Endothelial cell of umbilical vein (primary cell): ENCODE data around the gene RHBDF1. TPM values are rescaled to one million over a fixed set of nuclear protein-coding genes. Genes with fewer than 3 reads are reported as not detected.

ENCODE experiments used
- BruUV-seq: library from RNA; stranded (reverse); fragments of 400-500 nt; replicated peaks from 2 replicates; lab custom pipeline; 2021; lab: Mats Ljungman, UMichigan
- CTCF ChIA-PET: fragments of 300-600, 350-600 bp; sonication (Branson Sonifier 250); formaldehyde crosslinking; loops from one replicate; lab custom pipeline; 2021; ENCODE audit warnings: antibody characterized with exemption, inconsistent platforms; lab: Charles Lee
- POLR2A ChIA-PET: fragments of 300-600, 350-600 bp; sonication (Branson Sonifier 250); formaldehyde crosslinking; loops from one replicate; lab custom pipeline; 2021; ENCODE audit warnings: antibody characterized with exemption, inconsistent platforms; lab: Charles Lee
- DNase-seq: peaks from one replicate; pipeline ENCODE4 v3.0.0-alpha.2; 2011; ENCODE audit warnings: low read depth, low spot score
- FAIRE-seq: peaks from 2 replicates; lab custom pipeline; 2011; peaks lifted over from hg19 to GRCh38; lab: Jason Lieb, UNC
- H2AFZ ChIP-seq: 2 replicates; pipeline ENCODE4 v1.6.0; 2012; ENCODE audit warnings: low read depth, low read length, control low read depth, inconsistent platforms
- H3K27ac ChIP-seq: 2 replicates; pipeline ENCODE4 v1.5.1; 2011; ENCODE audit warnings: low read depth, mild to moderate bottlenecking, control low read depth, low read length, moderate library complexity; ENCODE audit not compliant: insufficient read depth
- H3K27me3 ChIP-seq, 2 experiments: 2 replicates each; pipeline versions ENCODE4 v1.6.0 to v1.6.1; 2011; ENCODE audit warnings: low read length in 2 of 2, mixed read lengths in 1 of 2; ENCODE audit not compliant: control insufficient read depth in 2 of 2, insufficient read depth in 2 of 2
- H3K36me3 ChIP-seq, 2 experiments: 2 replicates in 1 of 2; 3 replicates in 1 of 2; pipeline ENCODE4 v1.5.1; 2011; ENCODE audit warnings: low read length in 2 of 2, mild to moderate bottlenecking in 1 of 2, moderate library complexity in 1 of 2; ENCODE audit not compliant: control insufficient read depth in 2 of 2, insufficient read depth in 2 of 2; ENCODE audit errors: extremely low read depth in 1 of 2
- H3K4me1 ChIP-seq: 3 replicates; pipeline ENCODE4 v1.5.1; 2011; ENCODE audit warnings: mild to moderate bottlenecking, low read length; ENCODE audit not compliant: control insufficient read depth, insufficient read depth; ENCODE audit errors: extremely low read depth
- H3K4me2 ChIP-seq: 2 replicates; pipeline ENCODE4 v1.6.1; 2011; ENCODE audit warnings: low read length, control low read depth, mixed read lengths; ENCODE audit not compliant: insufficient read depth
- H3K4me3 ChIP-seq, 3 experiments: fragments of 200-600 bp in 1 of 3; sonication (generic), shearing (Covaris generic) in 1 of 3; replicated peaks in 1 of 3; 2 replicates each; pipeline ENCODE4 v1.5.1; 2011 to 2016; ENCODE audit warnings: control low read depth in 3 of 3, low read length in 3 of 3, mild to moderate bottlenecking in 2 of 3, inconsistent platforms in 1 of 3, low read depth in 1 of 3, moderate library complexity in 1 of 3; ENCODE audit not compliant: insufficient read depth in 1 of 3
- H3K79me2 ChIP-seq: 2 replicates; pipeline ENCODE4 v1.6.0; 2012; ENCODE audit warnings: low read length, inconsistent platforms; ENCODE audit not compliant: control insufficient read depth, insufficient read depth
- H3K9ac ChIP-seq: replicated peaks from 2 replicates; pipeline ENCODE3; 2011; ENCODE audit warnings: low read length, control low read depth; ENCODE audit not compliant: insufficient read depth; ENCODE audit errors: extremely low read depth
- H3K9me1 ChIP-seq: replicated peaks from 3 replicates; pipeline ENCODE4 v1.6.0; 2011; ENCODE audit warnings: mild to moderate bottlenecking, low read length; ENCODE audit not compliant: control insufficient read depth, insufficient read depth; ENCODE audit errors: extremely low read depth
- H3K9me3 ChIP-seq: replicated peaks from 2 replicates; pipeline ENCODE4 v1.5.1; 2012; ENCODE audit warnings: low read length, inconsistent platforms; ENCODE audit not compliant: control insufficient read depth, insufficient read depth
- H4K20me1 ChIP-seq: replicated peaks from 2 replicates; pipeline ENCODE3; 2011; ENCODE audit warnings: mild to moderate bottlenecking, low read length; ENCODE audit not compliant: control insufficient read depth, insufficient read depth; ENCODE audit errors: extremely low read depth
- EZH2 ChIP-seq: IDR thresholded peaks from 2 replicates; pipeline ENCODE4 v1.6.1; 2012; ENCODE audit warnings: borderline replicate concordance, low read depth, mild to moderate bottlenecking, moderate library complexity, low read length, inconsistent platforms; ENCODE audit not compliant: severe bottlenecking
- GATA2 ChIP-seq: IDR thresholded peaks from 2 replicates; pipeline ENCODE4 v1.7.0; 2011; ENCODE audit warnings: low read depth, mild to moderate bottlenecking, moderate library complexity, mixed read lengths, low read length; ENCODE audit not compliant: insufficient read length, insufficient read depth
- JUN ChIP-seq: IDR thresholded peaks from 2 replicates; pipeline ENCODE4 v1.6.1; 2011; ENCODE audit warnings: borderline replicate concordance, low read depth; ENCODE audit not compliant: insufficient read length, insufficient read depth
- MYC ChIP-seq: IDR thresholded peaks from one replicate; pipeline ENCODE4 v1.6.1; 2011; ENCODE audit warnings: mild to moderate bottlenecking, low read depth, low read length
- POLR2A ChIP-seq: IDR thresholded peaks from 2 replicates; pipeline ENCODE4 v1.6.1; 2012; ENCODE audit warnings: low read depth, mild to moderate bottlenecking, control low read depth, low read length
- dilution Hi-C: fragments of 300-500 bp; cut with MboI; formaldehyde crosslinking; loops from one replicate; pipeline ENCODE4 v1.15.0; 2019; ENCODE audit warnings: low sequenced_read_pairs; ENCODE audit not compliant: extremely low pct_ligation_motif_present
- intact Hi-C: fragments of 100-400 bp; cut with micrococcal nuclease; formaldehyde crosslinking; loops from one replicate; pipeline ENCODE4 v1.10.0; 2022
- polyA plus RNA-seq, 4 experiments: library from polyadenylated mRNA; depleted of rRNA in 3 of 4; stranded (reverse) in 3 of 4; unstranded in 1 of 4; fragments of >200 nt; gene quantifications; 2 replicates each; pipeline versions ENCODE4 v1.2.1 to v1.2.3, GENCODE V29; 2011 to 2012; ENCODE audit warnings: missing spikeins in 1 of 4
- total RNA-seq: library from RNA; stranded (reverse); gene quantifications from 2 replicates; pipeline ENCODE4 v1.2.3, GENCODE V29; 2021
- TF ChIP-seq, protein P1 (sequence below), 2 donors: IDR thresholded peaks; 1 replicate in 1 of 2; 2 replicates in 1 of 2; pipeline ENCODE4 v1.5.1; 2011; ENCODE audit warnings: low read length in 2 of 2, mild to moderate bottlenecking in 2 of 2, moderate library complexity in 2 of 2, control low read depth in 1 of 2, inconsistent platforms in 1 of 2, low read depth in 1 of 2; ENCODE audit not compliant: insufficient read depth in 1 of 2; ENCODE audit errors: extremely low read depth in 1 of 2

The RHBDF1 gene
- total and polyA plus RNA-seq, 2 donors (not counting 3 experiments of a cell fraction or from before 2014, with no cell fraction given) = 57.0 to 113 TPM

GRCh38 chr16:118857-119256 lies 46.4 kb upstream of the RHBDF1 start:
- dilution Hi-C loops = no loop called here
- H3K27ac ChIP-seq = no peak overlapping the region
- TF ChIP-seq EZH2 = no peak
- TF ChIP-seq GATA2 = no peak
- TF ChIP-seq POLR2A = no peak
- TF ChIP-seq MYC = no peak
- no peaks in the 10 kb centered on the region for H3K9me3 ChIP-seq
- H3K36me3 ChIP-seq = peaks cover 0 to 7% of the 10 kb centered on the region in 2 experiments
- ChIA-PET CTCF (interaction anchor here (1.6 to 4.0 kb wide), 4 partner anchors 12 to 243 kb away, joined by 4 to 34 read pairs (median 18); partner anchors contain the start of gene HBQ1), POLR2A (no interaction called here)
- no peaks in the 10 kb centered on the region for H3K79me2 ChIP-seq
- FAIRE-seq (no peak), DNase-seq (no peak)
- H3K27me3 ChIP-seq = no peaks in the 10 kb centered on the region
- intact Hi-C loops = no loop called here
- H3K4me1 ChIP-seq = peaks cover 2% of the 10 kb centered on the region
- no peaks in the 10 kb centered on the region for H4K20me1 ChIP-seq
- H3K4me3 ChIP-seq = no peak overlapping the region
- H2AFZ ChIP-seq = no peak overlapping the region
- no peaks in the 10 kb centered on the region for H3K9me1 ChIP-seq
- H3K9ac ChIP-seq = no peak overlapping the region
- BruUV-seq = no TSS peak
- no peak overlapping the region for H3K4me2 ChIP-seq

DNA sequence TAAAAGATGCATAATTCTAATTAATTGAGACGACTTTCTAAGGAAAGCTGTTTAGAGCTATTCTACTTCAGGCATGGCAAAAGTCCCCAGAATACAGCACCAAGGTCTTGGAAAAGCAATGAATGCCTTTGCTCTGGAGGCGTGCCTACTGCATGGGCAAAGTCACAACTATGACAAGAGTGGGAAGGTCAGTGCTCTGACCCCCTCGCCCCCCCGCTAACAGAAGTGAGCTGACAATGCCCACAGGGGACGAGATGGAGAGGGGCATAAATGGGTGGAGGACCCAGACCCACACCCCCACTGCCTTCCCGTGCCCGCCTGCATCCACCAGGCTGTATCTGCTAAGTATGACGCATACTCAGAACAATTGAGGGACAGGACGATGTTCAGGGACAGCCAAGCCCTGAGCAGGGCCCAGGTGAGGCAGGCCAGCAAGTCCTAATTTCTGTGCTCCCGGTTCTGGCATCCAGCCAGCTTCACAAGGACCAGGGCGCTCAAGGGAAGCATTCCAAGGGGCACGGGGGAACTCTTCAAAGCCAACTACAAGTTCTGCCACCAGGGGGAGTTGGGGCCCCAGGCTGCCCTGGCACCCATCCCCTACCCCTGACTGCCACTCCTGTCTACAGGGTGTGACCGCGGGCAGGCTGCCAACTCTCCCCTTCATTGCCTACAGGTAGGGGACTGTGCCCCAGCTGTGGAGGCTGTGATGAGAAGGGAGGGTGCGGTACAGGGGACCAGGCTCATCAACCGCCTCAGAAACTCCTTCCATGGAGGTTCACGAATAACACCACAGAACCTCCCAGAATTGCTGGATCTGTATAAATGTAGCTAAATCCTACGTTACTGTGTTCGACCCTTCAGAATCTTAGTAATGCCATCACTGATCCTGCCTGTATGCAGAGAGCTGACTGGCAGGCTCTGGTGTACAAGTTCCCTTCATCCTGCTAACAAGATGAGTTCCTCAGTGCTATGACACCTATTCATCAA lies 45.2 kb upstream of the RHBDF1 start:
- dilution Hi-C loops = no loop called here
- peaks cover 11% of the 10 kb centered on the region for H3K4me1 ChIP-seq
- no peak overlapping the region for H3K4me2 ChIP-seq
- no peaks in the 10 kb centered on the region for H3K27me3 ChIP-seq
- H3K9me1 ChIP-seq = no peaks in the 10 kb centered on the region
- intact Hi-C loops = loop anchor here (2.0 kb wide), 1 partner anchor 63 kb away; the partner anchor contains the start of gene HBQ1
- H3K9me3 ChIP-seq = no peaks in the 10 kb centered on the region
- no peak overlapping the region for H3K9ac ChIP-seq
- no peaks in the 10 kb centered on the region for H3K79me2 ChIP-seq
- H3K4me3 ChIP-seq = no peak overlapping the region
- H3K27ac ChIP-seq = no peak overlapping the region
- no peak overlapping the region for H2AFZ ChIP-seq
- no TSS peak for BruUV-seq
- FAIRE-seq = peak; percentile 49
- CTCF ChIA-PET = interaction anchor here (0.7 to 4.0 kb wide), 11 partner anchors 8 to 244 kb away, joined by 3 to 34 read pairs (median 5); partner anchors contain the start of genes HBQ1 and NPRL3
- H4K20me1 ChIP-seq = no peaks in the 10 kb centered on the region
- TF ChIP-seq JUN = no peak
- TF ChIP-seq, protein P1, sequence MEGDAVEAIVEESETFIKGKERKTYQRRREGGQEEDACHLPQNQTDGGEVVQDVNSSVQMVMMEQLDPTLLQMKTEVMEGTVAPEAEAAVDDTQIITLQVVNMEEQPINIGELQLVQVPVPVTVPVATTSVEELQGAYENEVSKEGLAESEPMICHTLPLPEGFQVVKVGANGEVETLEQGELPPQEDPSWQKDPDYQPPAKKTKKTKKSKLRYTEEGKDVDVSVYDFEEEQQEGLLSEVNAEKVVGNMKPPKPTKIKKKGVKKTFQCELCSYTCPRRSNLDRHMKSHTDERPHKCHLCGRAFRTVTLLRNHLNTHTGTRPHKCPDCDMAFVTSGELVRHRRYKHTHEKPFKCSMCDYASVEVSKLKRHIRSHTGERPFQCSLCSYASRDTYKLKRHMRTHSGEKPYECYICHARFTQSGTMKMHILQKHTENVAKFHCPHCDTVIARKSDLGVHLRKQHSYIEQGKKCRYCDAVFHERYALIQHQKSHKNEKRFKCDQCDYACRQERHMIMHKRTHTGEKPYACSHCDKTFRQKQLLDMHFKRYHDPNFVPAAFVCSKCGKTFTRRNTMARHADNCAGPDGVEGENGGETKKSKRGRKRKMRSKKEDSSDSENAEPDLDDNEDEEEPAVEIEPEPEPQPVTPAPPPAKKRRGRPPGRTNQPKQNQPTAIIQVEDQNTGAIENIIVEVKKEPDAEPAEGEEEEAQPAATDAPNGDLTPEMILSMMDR (IDR thresholded peaks at IDR 0.05; ENCODE audit: extremely low read depth in 1 of 2, insufficient read depth in 1 of 2, low read depth in 1 of 2, low read length in 2 of 2) = peak; percentile 66 to 85
- peaks cover 0 to 2% of the 10 kb centered on the region in 2 experiments for H3K36me3 ChIP-seq
- peak; percentile 48 for DNase-seq
- POLR2A ChIA-PET = no interaction called here
